Endothelial cell of umbilical vein (primary cell): Measurements from ENCODE around the gene SNRPA. TPM values are rescaled to one million over a fixed set of nuclear protein-coding genes. Genes with fewer than 3 reads are reported as not detected.

Experiments used
- BruUV-seq: library from RNA; stranded (reverse); fragments of 400-500 nt; replicated peaks from 2 replicates; lab custom pipeline; 2021; lab: Mats Ljungman, UMichigan
- CTCF ChIA-PET: fragments of 300-600, 350-600 bp; sonication (Branson Sonifier 250); formaldehyde crosslinking; loops from one replicate; lab custom pipeline; 2021; ENCODE audit warnings: antibody characterized with exemption, inconsistent platforms; lab: Charles Lee
- POLR2A ChIA-PET: fragments of 300-600, 350-600 bp; sonication (Branson Sonifier 250); formaldehyde crosslinking; loops from one replicate; lab custom pipeline; 2021; ENCODE audit warnings: antibody characterized with exemption, inconsistent platforms; lab: Charles Lee
- DNase-seq: peaks from one replicate; pipeline ENCODE4 v3.0.0-alpha.2; 2011; ENCODE audit warnings: low read depth, low spot score
- FAIRE-seq: peaks from 2 replicates; lab custom pipeline; 2011; peaks lifted over from hg19 to GRCh38; lab: Jason Lieb, UNC
- H2AFZ ChIP-seq: 2 replicates; pipeline ENCODE4 v1.6.0; 2012; ENCODE audit warnings: low read depth, low read length, control low read depth, inconsistent platforms
- H3K27ac ChIP-seq: 2 replicates; pipeline ENCODE4 v1.5.1; 2011; ENCODE audit warnings: low read depth, mild to moderate bottlenecking, control low read depth, low read length, moderate library complexity; ENCODE audit not compliant: insufficient read depth
- H3K27me3 ChIP-seq, 2 experiments: 2 replicates each; pipeline versions ENCODE4 v1.6.0 to v1.6.1; 2011; ENCODE audit warnings: low read length in 2 of 2, mixed read lengths in 1 of 2; ENCODE audit not compliant: control insufficient read depth in 2 of 2, insufficient read depth in 2 of 2
- H3K36me3 ChIP-seq, 2 experiments: 2 replicates in 1 of 2; 3 replicates in 1 of 2; pipeline ENCODE4 v1.5.1; 2011; ENCODE audit warnings: low read length in 2 of 2, mild to moderate bottlenecking in 1 of 2, moderate library complexity in 1 of 2; ENCODE audit not compliant: control insufficient read depth in 2 of 2, insufficient read depth in 2 of 2; ENCODE audit errors: extremely low read depth in 1 of 2
- H3K4me1 ChIP-seq: 3 replicates; pipeline ENCODE4 v1.5.1; 2011; ENCODE audit warnings: mild to moderate bottlenecking, low read length; ENCODE audit not compliant: control insufficient read depth, insufficient read depth; ENCODE audit errors: extremely low read depth
- H3K4me2 ChIP-seq: 2 replicates; pipeline ENCODE4 v1.6.1; 2011; ENCODE audit warnings: low read length, control low read depth, mixed read lengths; ENCODE audit not compliant: insufficient read depth
- H3K4me3 ChIP-seq, 3 experiments: fragments of 200-600 bp in 1 of 3; sonication (generic), shearing (Covaris generic) in 1 of 3; replicated peaks in 1 of 3; 2 replicates each; pipeline ENCODE4 v1.5.1; 2011 to 2016; ENCODE audit warnings: control low read depth in 3 of 3, low read length in 3 of 3, mild to moderate bottlenecking in 2 of 3, inconsistent platforms in 1 of 3, low read depth in 1 of 3, moderate library complexity in 1 of 3; ENCODE audit not compliant: insufficient read depth in 1 of 3
- H3K79me2 ChIP-seq: 2 replicates; pipeline ENCODE4 v1.6.0; 2012; ENCODE audit warnings: low read length, inconsistent platforms; ENCODE audit not compliant: control insufficient read depth, insufficient read depth
- H3K9ac ChIP-seq: replicated peaks from 2 replicates; pipeline ENCODE3; 2011; ENCODE audit warnings: low read length, control low read depth; ENCODE audit not compliant: insufficient read depth; ENCODE audit errors: extremely low read depth
- H3K9me1 ChIP-seq: replicated peaks from 3 replicates; pipeline ENCODE4 v1.6.0; 2011; ENCODE audit warnings: mild to moderate bottlenecking, low read length; ENCODE audit not compliant: control insufficient read depth, insufficient read depth; ENCODE audit errors: extremely low read depth
- H3K9me3 ChIP-seq: replicated peaks from 2 replicates; pipeline ENCODE4 v1.5.1; 2012; ENCODE audit warnings: low read length, inconsistent platforms; ENCODE audit not compliant: control insufficient read depth, insufficient read depth
- H4K20me1 ChIP-seq: replicated peaks from 2 replicates; pipeline ENCODE3; 2011; ENCODE audit warnings: mild to moderate bottlenecking, low read length; ENCODE audit not compliant: control insufficient read depth, insufficient read depth; ENCODE audit errors: extremely low read depth
- CTCF ChIP-seq, 2 donors: IDR thresholded peaks; 1 replicate in 1 of 2; 2 replicates in 1 of 2; pipeline ENCODE4 v1.5.1; 2011; ENCODE audit warnings: low read length in 2 of 2, mild to moderate bottlenecking in 2 of 2, moderate library complexity in 2 of 2, control low read depth in 1 of 2, inconsistent platforms in 1 of 2, low read depth in 1 of 2; ENCODE audit not compliant: insufficient read depth in 1 of 2; ENCODE audit errors: extremely low read depth in 1 of 2
- EZH2 ChIP-seq: IDR thresholded peaks from 2 replicates; pipeline ENCODE4 v1.6.1; 2012; ENCODE audit warnings: borderline replicate concordance, low read depth, mild to moderate bottlenecking, moderate library complexity, low read length, inconsistent platforms; ENCODE audit not compliant: severe bottlenecking
- FOS ChIP-seq: IDR thresholded peaks from 2 replicates; pipeline ENCODE4 v1.6.1; 2011; ENCODE audit warnings: mild to moderate bottlenecking, low read length, moderate library complexity, borderline replicate concordance; ENCODE audit not compliant: insufficient read depth
- GATA2 ChIP-seq: IDR thresholded peaks from 2 replicates; pipeline ENCODE4 v1.7.0; 2011; ENCODE audit warnings: low read depth, mild to moderate bottlenecking, moderate library complexity, mixed read lengths, low read length; ENCODE audit not compliant: insufficient read length, insufficient read depth
- JUN ChIP-seq: IDR thresholded peaks from 2 replicates; pipeline ENCODE4 v1.6.1; 2011; ENCODE audit warnings: borderline replicate concordance, low read depth; ENCODE audit not compliant: insufficient read length, insufficient read depth
- MAX ChIP-seq: IDR thresholded peaks from 2 replicates; pipeline ENCODE4 v1.6.1; 2011; ENCODE audit not compliant: insufficient read depth, insufficient read length
- POLR2A ChIP-seq: IDR thresholded peaks from 2 replicates; pipeline ENCODE4 v1.6.1; 2012; ENCODE audit warnings: low read depth, mild to moderate bottlenecking, control low read depth, low read length
- POLR2AphosphoS5 ChIP-seq: IDR thresholded peaks from 2 replicates; pipeline ENCODE4 v1.6.1; 2012; ENCODE audit warnings: low read depth, mild to moderate bottlenecking, control low read depth, low read length, moderate library complexity; ENCODE audit not compliant: insufficient read depth
- dilution Hi-C: fragments of 300-500 bp; cut with MboI; formaldehyde crosslinking; loops from one replicate; pipeline ENCODE4 v1.15.0; 2019; ENCODE audit warnings: low sequenced_read_pairs; ENCODE audit not compliant: extremely low pct_ligation_motif_present
- intact Hi-C: fragments of 100-400 bp; cut with micrococcal nuclease; formaldehyde crosslinking; loops from one replicate; pipeline ENCODE4 v1.10.0; 2022
- polyA plus RNA-seq, 4 experiments: library from polyadenylated mRNA; depleted of rRNA in 3 of 4; stranded (reverse) in 3 of 4; unstranded in 1 of 4; fragments of >200 nt; gene quantifications; 2 replicates each; pipeline versions ENCODE4 v1.2.1 to v1.2.3, GENCODE V29; 2011 to 2012; ENCODE audit warnings: missing spikeins in 1 of 4
- total RNA-seq: library from RNA; stranded (reverse); gene quantifications from 2 replicates; pipeline ENCODE4 v1.2.3, GENCODE V29; 2021

SNRPA gene
- total and polyA plus RNA-seq, 2 donors (not counting 3 experiments of a cell fraction or from before 2014, with no cell fraction given): 84.6 to 131 TPM

GRCh38 chr19:40733149-40733548 lies 17.9 kb upstream of the SNRPA start:
- H3K9me1 ChIP-seq: no peaks in the 10 kb centered on the region
- H3K4me3 ChIP-seq: no peak overlapping the region
- H3K9ac ChIP-seq: no peak overlapping the region
- CTCF ChIA-PET: interaction anchor here (1.1 to 1.7 kb wide), 3 partner anchors 12 to 99 kb away, joined by 3 to 4 read pairs (median 3); partner anchors contain the start of gene EGLN2
- no peak overlapping the region for H3K27ac ChIP-seq
- no peak overlapping the region for H3K4me2 ChIP-seq
- H2AFZ ChIP-seq: no peak overlapping the region
- H3K4me1 ChIP-seq: no peaks in the 10 kb centered on the region
- H4K20me1 ChIP-seq: no peaks in the 10 kb centered on the region
- peaks cover 21 to 41% of the 10 kb centered on the region in 2 experiments for H3K36me3 ChIP-seq
- H3K9me3 ChIP-seq: no peaks in the 10 kb centered on the region
- DNase-seq: no peak
- dilution Hi-C loops: no loop called here
- no peaks in the 10 kb centered on the region for H3K27me3 ChIP-seq
- intact Hi-C loops: no loop called here
- BruUV-seq: no TSS peak
- no peak for FAIRE-seq
- no peaks in the 10 kb centered on the region for H3K79me2 ChIP-seq
- TF ChIP-seq POLR2A (no peak), JUN (no peak)
- POLR2A ChIA-PET: no interaction called here

GRCh38 chr19:40735013-40735771 lies 15.8 kb upstream of the SNRPA start:
- BruUV-seq: no TSS peak
- no peaks in the 10 kb centered on the region for H3K9me1 ChIP-seq
- no peaks in the 10 kb centered on the region for H3K4me1 ChIP-seq
- FAIRE-seq (no peak), DNase-seq (no peak)
- no peak overlapping the region for H2AFZ ChIP-seq
- H3K9ac ChIP-seq: no peak overlapping the region
- no peaks in the 10 kb centered on the region for H3K27me3 ChIP-seq
- H3K4me3 ChIP-seq: no peak overlapping the region
- intact Hi-C loops (no loop called here), dilution Hi-C loops (no loop called here)
- H3K27ac ChIP-seq: no peak overlapping the region
- H3K79me2 ChIP-seq: no peaks in the 10 kb centered on the region
- H3K4me2 ChIP-seq: no peak overlapping the region
- ChIA-PET CTCF (interaction anchor here (1.2 kb wide), 1 partner anchor 71 kb away, joined by 3 read pairs; no protein-coding TSS in a partner anchor), POLR2A (no interaction called here)
- peaks cover 19 to 45% of the 10 kb centered on the region in 2 experiments for H3K36me3 ChIP-seq
- TF ChIP-seq FOS (no peak), EZH2 (no peak), JUN (no peak), POLR2AphosphoS5 (no peak), GATA2 (no peak), MAX (no peak), CTCF (IDR thresholded peaks at IDR 0.05; ENCODE audit: extremely low read depth in 1 of 2, insufficient read depth in 1 of 2, low read depth in 1 of 2, low read length in 2 of 2) (no peak)
- H4K20me1 ChIP-seq: no peaks in the 10 kb centered on the region
- no peaks in the 10 kb centered on the region for H3K9me3 ChIP-seq
